ENCODE data around the gene PAK1. TPM values are rescaled to one million over a fixed set of nuclear protein-coding genes. Genes with fewer than 3 reads are reported as not detected.

The PAK1 gene
- total and polyA plus RNA-seq, 2 donors (not counting 3 experiments of a cell fraction or from before 2014, with no cell fraction given) = 5.6 to 12.9 TPM

GRCh38 chr11:77436506-77436905 is 37.4 kb downstream of the PAK1 start:
- TF ChIP-seq GATA2 (IDR thresholded peaks at IDR 0.05; ENCODE audit: insufficient read depth, insufficient read length, low read depth, low read length) (no peak), JUN (IDR thresholded peaks at IDR 0.05; ENCODE audit: borderline replicate concordance, insufficient read depth, insufficient read length, low read depth) (no peak), MYC (IDR thresholded peaks at IDR 0.05; ENCODE audit: low read depth, low read length) (no peak), FOS (IDR thresholded peaks at IDR 0.05; ENCODE audit: borderline replicate concordance, insufficient read depth, low read length) (no peak), POLR2A (IDR thresholded peaks at IDR 0.05; ENCODE audit: low read depth, low read length) (no peak), POLR2AphosphoS5 (IDR thresholded peaks at IDR 0.05; ENCODE audit: insufficient read depth, low read depth, low read length) (no peak), EZH2 (IDR thresholded peaks at IDR 0.05; ENCODE audit: borderline replicate concordance, low read depth, low read length, severe bottlenecking) (no peak), MAX (IDR thresholded peaks at IDR 0.05; ENCODE audit: insufficient read depth, insufficient read length) (no peak), CTCF (IDR thresholded peaks at IDR 0.05; ENCODE audit: extremely low read depth in 1 of 2, insufficient read depth in 1 of 2, low read depth in 1 of 2, low read length in 2 of 2) (no peak)
- no peak for DNase-seq (ENCODE audit: low read depth, low spot score)
- Histone ChIP-seq H3K4me3 (replicated peaks in 1 of 3; ENCODE audit: insufficient read depth in 1 of 3, low read depth in 1 of 3, low read length in 3 of 3) (no peak overlapping the region), H3K79me2 (ENCODE audit: control insufficient read depth, insufficient read depth, low read length) (no peaks in the 10 kb centered on the region), H3K27me3 (ENCODE audit: control insufficient read depth in 2 of 2, insufficient read depth in 2 of 2, low read length in 2 of 2) (peaks cover 7 to 18% of the 10 kb centered on the region in 2 experiments), H3K4me2 (ENCODE audit: insufficient read depth, low read length) (no peak overlapping the region), H3K9me3 (replicated peaks; ENCODE audit: control insufficient read depth, insufficient read depth, low read length) (no peaks in the 10 kb centered on the region), H3K4me1 (ENCODE audit: control insufficient read depth, extremely low read depth, insufficient read depth, low read length) (no peaks in the 10 kb centered on the region), H3K36me3 (ENCODE audit: control insufficient read depth in 2 of 2, extremely low read depth in 1 of 2, insufficient read depth in 2 of 2, low read length in 2 of 2) (no peaks in the 10 kb centered on the region), H3K27ac (ENCODE audit: insufficient read depth, low read depth, low read length) (no peak overlapping the region), H3K9ac (replicated peaks; ENCODE audit: extremely low read depth, insufficient read depth, low read length) (no peak overlapping the region), H4K20me1 (replicated peaks; ENCODE audit: control insufficient read depth, extremely low read depth, insufficient read depth, low read length) (no peaks in the 10 kb centered on the region), H3K9me1 (replicated peaks; ENCODE audit: control insufficient read depth, extremely low read depth, insufficient read depth, low read length) (no peaks in the 10 kb centered on the region), H2AFZ (ENCODE audit: low read depth, low read length) (no peak overlapping the region)
- ChIA-PET CTCF (interaction anchor here (1.9 kb wide), 1 partner anchor 11 kb away, joined by 6 read pairs; no protein-coding TSS in a partner anchor), POLR2A (no interaction called here)
- no peak for FAIRE-seq
- no TSS peak for BruUV-seq (replicated peaks)
- dilution Hi-C loops (cut with MboI; ENCODE audit: extremely low pct_ligation_motif_present, low sequenced_read_pairs) = no loop called here
- intact Hi-C loops (cut with micrococcal nuclease) = no loop called here

Data from endothelial cell of umbilical vein (primary cell).